Measurements from ENCODE around the gene MEX3A. TPM values are rescaled to one million over a fixed set of nuclear protein-coding genes. Genes with fewer than 3 reads are reported as not detected.

The MEX3A gene
- polyA plus RNA-seq, 6 donors from 2014 or later, result 0.05 to 0.13 TPM; not detected in 4

DNA sequence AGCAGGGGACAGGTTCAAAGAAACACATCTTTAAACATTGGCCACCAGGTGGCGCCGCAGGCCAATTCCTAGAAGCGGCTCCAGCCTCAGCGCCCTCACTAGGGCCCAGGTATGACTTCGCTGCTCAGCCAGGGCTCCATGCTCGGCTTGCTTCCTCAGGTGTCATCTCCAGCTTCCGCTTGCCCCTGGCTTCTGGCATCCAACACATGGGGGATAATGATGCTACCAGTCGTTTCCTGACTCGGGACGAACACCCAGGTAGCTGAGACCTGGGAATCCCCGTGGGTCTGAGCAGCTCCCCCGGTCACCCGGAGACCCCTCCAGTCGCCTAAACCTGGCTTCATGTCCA lies 8.5 kb upstream of the MEX3A start:
- H3K4me3 Mint-ChIP-seq, result peak overlapping the region in 1 of 8 donors; percentile 10
- peak; percentile 98 to 99 for ATAC-seq (ENCODE audit: low read depth in 2 of 2)
- H3K9me3 Mint-ChIP-seq, result no peaks in the 10 kb centered on the region
- DNase-seq, result peak; percentile 79
- peak overlapping the region in 3 of 6 donors; percentile 37 to 89 (median 76) for H3K27ac Mint-ChIP-seq
- H3K36me3 Mint-ChIP-seq, result no peaks in the 10 kb centered on the region
- peaks cover 3 to 9% (median 6%) of the 10 kb centered on the region in 3 donors for H3K4me1 Mint-ChIP-seq
- peaks cover 19 to 49% (median 26%) of the 10 kb centered on the region in 3 donors for H3K27me3 Mint-ChIP-seq

DNA sequence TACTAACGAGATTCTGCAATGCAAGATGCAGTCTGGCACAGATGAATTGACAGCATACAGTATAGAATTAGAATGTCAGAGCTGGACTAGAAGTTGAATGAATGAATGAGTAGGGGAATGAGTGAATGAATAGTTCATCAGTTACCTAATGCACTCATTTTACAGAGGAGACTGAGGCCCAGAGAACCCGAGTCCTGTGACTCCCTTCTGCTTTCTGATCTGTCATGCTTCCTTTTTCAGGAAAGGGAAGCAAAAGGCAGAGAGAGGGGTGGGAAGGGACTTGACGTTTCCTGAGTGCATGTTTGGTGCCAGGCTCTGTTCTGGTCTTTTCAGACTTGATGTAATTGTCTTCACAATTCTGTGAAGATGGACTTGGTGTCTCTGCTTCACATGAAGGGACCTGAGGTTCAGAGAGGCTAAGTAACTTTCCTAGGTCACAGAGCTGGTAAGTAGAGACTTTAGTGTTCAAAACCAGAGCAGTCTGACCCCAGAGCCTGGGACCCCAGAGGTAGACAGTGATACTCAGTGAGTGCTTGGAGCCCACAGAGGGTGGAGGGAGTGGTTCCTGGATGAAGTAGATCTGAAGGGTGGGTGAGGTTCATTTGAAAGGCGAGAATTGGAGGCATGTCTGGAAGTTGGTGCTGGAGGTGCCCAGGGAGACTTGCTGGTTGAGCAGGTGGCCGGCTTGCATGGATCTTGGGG lies 8.0 kb upstream of the MEX3A start:
- Mint-ChIP-seq H3K4me3 (peak overlapping the region in 1 of 8 donors; percentile 10), H3K36me3 (no peaks in the 10 kb centered on the region), H3K27ac (peak overlapping the region in 3 of 6 donors; percentile 37 to 89 (median 76)), H3K27me3 (peaks cover 22 to 54% (median 29%) of the 10 kb centered on the region in 3 donors), H3K9me3 (no peaks in the 10 kb centered on the region), H3K4me1 (peaks cover 3 to 9% (median 3%) of the 10 kb centered on the region in 3 donors)
- ATAC-seq (ENCODE audit: low read depth in 2 of 2) (peak; percentile 16 to 25), DNase-seq (no peak)

DNA sequence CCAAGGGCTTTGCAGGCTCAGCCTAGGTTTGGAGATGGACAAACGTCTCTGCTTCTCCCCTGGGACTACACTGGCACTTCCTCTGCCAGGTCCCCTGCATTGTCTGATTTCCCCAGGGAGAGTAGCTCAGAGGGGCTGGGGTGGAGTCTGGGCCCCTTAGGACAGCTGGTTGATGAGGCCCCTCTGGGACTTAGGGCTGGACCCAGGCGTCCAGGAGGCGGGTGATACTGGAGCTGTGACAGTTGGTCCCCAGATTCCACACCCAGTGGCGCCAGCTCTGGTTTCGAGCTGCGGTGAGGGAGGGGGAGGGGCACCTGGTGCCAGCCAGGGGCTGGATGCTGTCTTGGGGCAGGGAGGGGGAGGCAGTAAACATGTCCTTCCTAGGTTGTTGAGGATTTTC lies 7.4 kb upstream of the MEX3A start:
- no peaks in the 10 kb centered on the region for H3K9me3 Mint-ChIP-seq
- no peak overlapping the region for H3K27ac Mint-ChIP-seq
- H3K27me3 Mint-ChIP-seq, result peaks cover 23 to 60% (median 35%) of the 10 kb centered on the region in 3 donors
- no peak for DNase-seq
- no peak for ATAC-seq (ENCODE audit: low read depth in 2 of 2)
- H3K36me3 Mint-ChIP-seq, result no peaks in the 10 kb centered on the region
- peaks cover 3 to 9% (median 3%) of the 10 kb centered on the region in 3 donors for H3K4me1 Mint-ChIP-seq
- H3K4me3 Mint-ChIP-seq, result no peak overlapping the region

DNA sequence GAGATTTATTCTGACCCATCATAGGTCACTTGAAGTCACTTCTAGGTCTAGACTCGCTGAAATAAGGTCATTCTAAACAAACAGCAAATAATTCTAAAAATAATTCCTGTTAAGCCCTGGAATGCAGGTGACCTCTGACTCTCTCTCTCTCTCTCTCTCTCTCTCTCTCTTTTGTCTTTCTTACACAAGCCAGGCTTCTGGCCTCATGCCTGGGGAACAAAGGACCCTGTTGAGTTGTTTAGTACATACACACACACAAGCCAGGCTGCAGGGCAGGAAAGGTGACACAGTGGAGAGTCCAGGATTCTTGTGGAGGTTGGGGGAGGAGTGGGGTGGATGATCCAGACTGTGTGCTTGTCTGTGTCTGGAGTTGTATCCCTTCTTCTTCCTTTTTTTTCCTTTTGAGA lies 4.0 kb upstream of the MEX3A start:
- no peak overlapping the region for H3K27ac Mint-ChIP-seq
- H3K36me3 Mint-ChIP-seq, result no peaks in the 10 kb centered on the region
- DNase-seq, result no peak
- peaks cover 11 to 17% (median 13%) of the 10 kb centered on the region in 3 donors for H3K4me1 Mint-ChIP-seq
- H3K27me3 Mint-ChIP-seq, result peaks cover 20 to 59% (median 27%) of the 10 kb centered on the region in 3 donors
- no peaks in the 10 kb centered on the region for H3K9me3 Mint-ChIP-seq
- no peak for ATAC-seq (ENCODE audit: low read depth in 2 of 2)
- peak overlapping the region in 1 of 8 donors; percentile 30 for H3K4me3 Mint-ChIP-seq

DNA sequence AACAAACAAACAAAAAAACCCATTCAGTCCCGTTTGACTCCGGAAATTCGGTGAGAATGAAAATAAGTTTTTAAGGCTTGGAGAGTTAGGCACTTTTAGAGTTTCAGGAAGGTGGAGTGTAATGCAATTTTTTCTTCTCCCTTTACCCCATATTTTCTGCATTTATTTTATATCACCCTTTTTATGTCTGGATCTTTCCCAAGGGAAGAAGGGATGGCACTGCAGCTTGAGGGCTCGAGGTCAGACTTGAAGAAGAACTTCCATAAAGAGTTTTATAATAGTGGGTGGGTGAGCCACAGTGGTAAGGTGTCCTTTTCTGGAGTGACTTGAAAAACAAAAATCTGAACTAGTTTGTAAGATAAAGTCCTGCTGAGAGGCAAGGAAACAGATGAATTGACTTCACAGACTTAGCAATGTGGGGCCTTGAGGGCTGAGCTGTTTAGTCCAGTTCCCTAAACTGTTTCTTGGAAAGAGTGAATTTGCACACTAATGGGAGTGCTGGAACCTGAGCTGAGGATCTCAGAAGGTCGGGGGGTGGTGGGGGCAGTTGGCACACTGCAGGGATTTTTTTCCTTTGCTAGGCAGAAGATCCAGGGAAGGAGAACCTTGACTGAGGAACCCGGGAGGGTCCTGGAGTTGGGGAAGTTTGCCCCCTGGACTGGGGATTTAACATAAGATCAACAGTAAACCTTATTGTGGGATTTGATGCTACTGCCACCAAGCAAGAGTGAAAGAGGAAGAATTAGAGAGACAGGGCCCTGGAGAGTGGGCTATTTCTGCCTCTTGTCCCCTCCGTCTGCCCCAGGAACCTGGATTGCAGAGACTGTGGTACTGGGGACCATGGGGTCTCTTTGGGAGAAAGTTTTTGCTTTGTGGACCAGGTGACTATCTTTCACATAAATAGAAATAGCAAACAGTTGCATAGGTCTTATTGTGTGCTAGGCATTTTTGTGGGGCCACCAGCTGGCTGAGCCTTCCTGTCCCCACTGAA lies 1.8 kb upstream of the MEX3A start:
- H3K27ac Mint-ChIP-seq, result peak overlapping the region in 1 of 6 donors; percentile 75
- ATAC-seq (ENCODE audit: low read depth in 2 of 2) (no peak), DNase-seq (no peak)
- H3K9me3 Mint-ChIP-seq, result no peaks in the 10 kb centered on the region
- peaks cover 15 to 45% (median 27%) of the 10 kb centered on the region in 3 donors for H3K27me3 Mint-ChIP-seq
- H3K4me3 Mint-ChIP-seq, result peak overlapping the region; percentile 61 to 95 (median 81)
- H3K4me1 Mint-ChIP-seq, result peaks cover 8 to 15% (median 10%) of the 10 kb centered on the region in 3 donors
- no peaks in the 10 kb centered on the region for H3K36me3 Mint-ChIP-seq

DNA sequence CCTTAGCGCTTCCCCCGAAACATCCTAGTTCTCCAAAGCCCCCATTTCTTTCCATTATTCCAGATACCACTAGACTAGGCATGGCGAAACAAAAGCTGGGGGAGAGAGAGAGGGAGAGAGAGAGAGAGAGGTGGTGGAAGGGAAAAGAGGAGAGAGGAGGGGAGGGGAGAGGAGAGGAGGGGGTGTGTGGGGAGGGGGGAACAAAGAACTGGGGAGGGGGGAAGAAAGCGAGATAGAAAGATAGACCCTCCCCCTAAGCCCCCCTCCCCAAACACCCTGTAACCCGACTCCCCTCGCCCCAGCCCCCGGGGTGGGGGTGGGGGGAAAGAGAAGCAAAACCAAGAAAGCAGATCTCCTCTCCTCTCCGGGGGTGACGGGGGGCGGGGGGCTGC lies 352 bp downstream of the MEX3A start:
- Mint-ChIP-seq H3K4me1 (peaks cover 12 to 15% (median 13%) of the 10 kb centered on the region in 3 donors), H3K9me3 (no peaks in the 10 kb centered on the region), H3K27me3 (peaks cover 12 to 34% (median 21%) of the 10 kb centered on the region in 3 donors), H3K36me3 (no peaks in the 10 kb centered on the region), H3K4me3 (peak overlapping the region; percentile 85 to 94 (median 90)), H3K27ac (peak overlapping the region in 1 of 6 donors; percentile 44)
- DNase-seq (no peak), ATAC-seq (ENCODE audit: low read depth in 2 of 2) (peak in 1 of 2 donors; percentile 22)

DNA sequence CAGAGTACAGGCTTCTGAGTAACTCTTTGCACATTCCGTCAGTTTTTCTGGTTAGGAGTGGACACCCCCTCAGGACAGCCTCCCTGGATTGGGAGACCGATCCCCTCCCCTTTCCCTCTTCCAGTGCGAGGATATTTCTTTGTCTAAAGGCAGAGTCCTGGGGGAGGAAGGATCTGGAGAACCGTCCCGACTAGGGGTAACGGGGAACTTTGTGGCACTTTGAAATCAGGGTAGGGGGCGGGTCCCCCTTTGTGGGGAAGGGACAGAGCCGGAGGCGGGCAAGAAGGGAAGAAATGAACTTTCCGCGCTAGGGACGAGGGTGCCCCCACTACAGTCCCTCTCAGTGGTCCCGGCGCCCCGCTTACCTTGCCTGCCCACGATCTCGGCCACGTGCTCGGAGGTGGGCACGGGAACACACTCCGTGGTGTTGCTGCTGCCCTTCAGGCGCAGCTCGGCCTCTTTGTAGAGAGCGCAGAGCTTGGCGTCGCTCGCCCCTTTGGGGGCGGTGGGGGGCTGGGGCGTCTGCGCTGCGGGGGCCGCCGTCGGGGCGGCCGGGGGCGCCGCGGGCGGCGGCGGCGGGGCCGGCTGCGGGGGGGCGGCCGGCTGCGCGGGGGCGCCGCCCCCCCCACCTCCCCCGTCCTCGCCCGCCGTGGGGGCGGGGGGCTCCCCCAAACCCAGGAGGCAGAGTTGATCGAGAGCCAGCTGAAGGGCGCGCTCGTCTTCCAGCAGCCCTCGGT lies 917 bp downstream of the MEX3A start:
- Mint-ChIP-seq H3K27ac (peak overlapping the region in 3 of 6 donors; percentile 53 to 57 (median 56)), H3K4me3 (peak overlapping the region; percentile 85 to 93 (median 89)), H3K9me3 (no peaks in the 10 kb centered on the region), H3K36me3 (no peaks in the 10 kb centered on the region), H3K27me3 (peaks cover 10 to 28% (median 16%) of the 10 kb centered on the region in 3 donors), H3K4me1 (peaks cover 12 to 16% (median 15%) of the 10 kb centered on the region in 3 donors)
- ATAC-seq (ENCODE audit: low read depth in 2 of 2), result peak in 1 of 2 donors; percentile 4
- DNase-seq, result no peak

DNA sequence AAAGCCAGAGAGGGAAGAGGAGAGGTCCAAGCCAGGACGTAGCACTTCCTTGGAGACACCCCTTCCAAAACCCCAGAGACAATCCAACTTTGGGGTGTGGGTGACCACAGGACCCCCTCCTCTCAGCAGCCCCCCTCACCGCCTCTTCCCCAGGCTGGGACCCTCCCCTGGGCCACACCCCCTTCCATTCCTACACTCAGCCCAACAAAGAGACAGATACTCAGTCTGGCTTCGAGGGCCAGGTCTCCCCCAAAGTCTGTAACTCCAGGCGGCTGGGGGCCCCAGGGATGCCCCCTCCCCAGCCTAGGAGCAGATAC lies 1.4 kb downstream of the MEX3A start:
- Mint-ChIP-seq H3K27me3 (peaks cover 4 to 24% (median 10%) of the 10 kb centered on the region in 3 donors), H3K4me1 (peaks cover 12 to 21% (median 15%) of the 10 kb centered on the region in 3 donors), H3K27ac (peak overlapping the region in 2 of 6 donors; percentile 47 to 53), H3K36me3 (no peaks in the 10 kb centered on the region), H3K4me3 (peak overlapping the region; percentile 61 to 86 (median 68)), H3K9me3 (no peaks in the 10 kb centered on the region)
- DNase-seq, result no peak
- no peak for ATAC-seq (ENCODE audit: low read depth in 2 of 2)

DNA sequence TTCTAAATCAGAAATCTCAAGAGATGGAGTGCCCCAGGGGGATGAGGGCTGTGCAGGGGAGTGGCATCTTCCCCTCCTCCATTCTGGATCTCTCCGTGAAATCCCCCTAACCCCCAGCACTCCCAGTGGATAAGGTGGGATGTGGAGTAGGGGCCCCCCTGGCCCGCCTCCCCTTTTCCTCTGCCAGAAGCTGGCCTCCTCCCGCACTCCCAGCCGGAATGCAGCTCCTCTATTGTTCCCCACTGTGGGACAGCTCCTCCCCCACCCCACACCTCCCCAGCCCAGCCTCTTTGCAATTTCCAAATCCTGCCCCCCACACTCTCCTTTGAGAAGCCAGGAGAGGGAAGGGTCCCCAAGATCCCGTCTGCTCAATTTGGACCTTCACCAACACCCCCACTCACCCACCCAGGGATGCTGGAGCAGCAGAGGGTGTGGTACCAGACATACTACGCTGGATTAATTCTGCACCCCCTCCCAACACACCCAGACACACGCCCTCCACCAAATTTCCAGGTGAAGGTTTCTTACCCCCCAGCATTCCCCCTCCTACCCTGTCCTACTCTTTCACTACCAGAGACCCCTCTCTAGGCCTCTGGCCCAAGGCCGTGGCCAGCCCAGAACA lies 1.9 kb downstream of the MEX3A start:
- Mint-ChIP-seq H3K4me3 (peak overlapping the region in 3 of 8 donors; percentile 42 to 67 (median 62)), H3K27me3 (peaks cover 2 to 19% (median 8%) of the 10 kb centered on the region in 3 donors), H3K27ac (peak overlapping the region in 1 of 6 donors; percentile 47)

DNA sequence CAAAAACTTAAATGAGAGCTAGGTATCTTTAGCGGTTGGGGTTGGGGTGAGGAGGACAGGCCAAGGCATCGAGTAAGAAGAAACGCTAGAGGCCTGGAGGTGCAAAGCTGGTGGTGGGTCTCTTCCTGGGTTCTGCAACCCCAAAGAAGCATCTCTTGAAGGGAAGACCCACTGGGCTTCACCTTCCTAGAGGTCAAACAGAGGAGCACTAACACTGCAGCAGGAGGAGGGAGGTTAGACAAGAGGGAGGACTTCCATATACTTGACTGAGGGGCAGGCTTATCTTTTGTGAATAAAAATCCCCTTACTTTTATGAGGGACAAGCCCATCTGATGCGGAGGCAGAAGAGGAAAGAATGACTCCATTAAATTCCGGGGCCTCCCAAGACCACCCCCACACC lies 2.5 kb downstream of the MEX3A start:
- H3K36me3 Mint-ChIP-seq, result no peaks in the 10 kb centered on the region
- ATAC-seq (ENCODE audit: low read depth in 2 of 2) (no peak), DNase-seq (no peak)
- H3K4me3 Mint-ChIP-seq, result peak overlapping the region in 4 of 8 donors; percentile 3 to 81 (median 50)
- no peaks in the 10 kb centered on the region for H3K9me3 Mint-ChIP-seq
- H3K4me1 Mint-ChIP-seq, result peaks cover 20 to 29% (median 22%) of the 10 kb centered on the region in 3 donors
- H3K27me3 Mint-ChIP-seq, result peaks cover 0 to 13% (median 2%) of the 10 kb centered on the region in 3 donors
- peak overlapping the region in 1 of 6 donors; percentile 37 for H3K27ac Mint-ChIP-seq

More for the DNA sequence above, 1.9 kb downstream of the MEX3A start:
- Mint-ChIP-seq H3K4me1 (peaks cover 16 to 26% (median 19%) of the 10 kb centered on the region in 3 donors), H3K36me3 (no peaks in the 10 kb centered on the region), H3K9me3 (no peaks in the 10 kb centered on the region)
- no peak for DNase-seq
- no peak for ATAC-seq (ENCODE audit: low read depth in 2 of 2)

DNA sequence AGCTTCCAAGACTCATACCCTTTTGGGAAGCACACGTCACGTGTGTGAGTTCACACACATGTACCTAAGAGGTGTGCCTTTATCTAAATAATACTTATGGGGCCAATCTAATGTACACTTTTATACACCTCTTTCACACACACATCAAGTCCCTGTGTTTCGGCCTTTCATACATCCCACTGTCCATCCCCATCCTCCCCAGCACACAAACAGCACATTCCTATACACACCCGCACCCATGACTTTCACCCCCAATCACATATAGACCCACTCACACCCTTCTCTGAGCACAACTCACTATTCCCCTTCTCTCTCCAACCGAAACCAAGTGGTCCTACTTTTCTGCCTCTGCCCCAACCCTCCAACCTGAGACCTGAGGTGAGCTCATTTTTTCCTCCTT lies 3.5 kb downstream of the MEX3A start:
- Mint-ChIP-seq H3K9me3 (no peaks in the 10 kb centered on the region), H3K27me3 (peaks cover 0 to 4% (median 0%) of the 10 kb centered on the region in 3 donors), H3K36me3 (no peaks in the 10 kb centered on the region), H3K4me1 (peaks cover 20 to 28% (median 22%) of the 10 kb centered on the region in 3 donors), H3K4me3 (peak overlapping the region in 3 of 8 donors; percentile 21 to 67 (median 48)), H3K27ac (peak overlapping the region in 2 of 6 donors; percentile 2 to 75)
- no peak for ATAC-seq (ENCODE audit: low read depth in 2 of 2)
- no peak for DNase-seq

DNA sequence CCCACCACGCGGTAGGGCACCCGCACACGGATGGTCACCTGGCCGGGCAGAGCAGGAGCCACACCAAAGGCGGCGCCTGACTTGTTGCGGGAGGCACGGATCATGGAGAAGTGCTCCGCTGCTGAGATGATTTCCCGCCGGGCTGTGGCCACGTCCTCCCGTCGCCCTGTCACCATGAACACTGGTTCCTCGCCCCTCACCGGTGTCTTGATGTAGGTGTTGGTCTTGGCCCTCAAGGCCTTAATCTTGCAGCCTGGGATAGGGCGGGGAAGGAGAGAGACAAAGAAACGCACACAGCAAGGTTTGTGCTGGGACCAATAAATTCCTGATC lies 4.9 kb downstream of the MEX3A start:
- Mint-ChIP-seq H3K27me3 (peaks cover 0 to 4% (median 0%) of the 10 kb centered on the region in 3 donors), H3K4me1 (peaks cover 13 to 21% (median 16%) of the 10 kb centered on the region in 3 donors), H3K36me3 (no peaks in the 10 kb centered on the region), H3K9me3 (no peaks in the 10 kb centered on the region), H3K4me3 (peak overlapping the region in 6 of 8 donors; percentile 19 to 67 (median 50)), H3K27ac (peak overlapping the region in 1 of 6 donors; percentile 77)
- ATAC-seq (ENCODE audit: low read depth in 2 of 2) (no peak), DNase-seq (no peak)

All from naive B cell (primary cell).